NCI-H524 treated with DMSO at 0.1 percent for 48 hours (cell line): ENCODE data around the gene CH25H.

Experiments used
- DNase-seq: peaks from one replicate; lab custom pipeline; 2025; lab: John Stamatoyannopoulos, UW

The CH25H gene

GRCh38 chr10:89228962-89229361 is 21.8 kb upstream of the CH25H start:
- no peak for DNase-seq

GRCh38 chr10:89228146-89228545 is 21.0 kb upstream of the CH25H start:
- DNase-seq = no peak

- DNase-seq = no peak
These were observed 19.8 kb upstream of the CH25H start for GRCh38 chr10:89226891-89227290.

GRCh38 chr10:89224739-89225443 is 17.8 kb upstream of the CH25H start:
- DNase-seq = no peak

- DNase-seq = no peak
These were observed 14.8 kb upstream of the CH25H start for GRCh38 chr10:89221919-89222318.

GRCh38 chr10:89219513-89220218 is 12.5 kb upstream of the CH25H start:
- no peak for DNase-seq

GRCh38 chr10:89217057-89217990 is 10.2 kb upstream of the CH25H start:
- no peak for DNase-seq

GRCh38 chr10:89216056-89216455 is 8.9 kb upstream of the CH25H start:
- no peak for DNase-seq

- DNase-seq = no peak
These were observed 8.4 kb upstream of the CH25H start for GRCh38 chr10:89215511-89215910.

GRCh38 chr10:89214566-89215165 is 7.5 kb upstream of the CH25H start:
- DNase-seq = no peak

GRCh38 chr10:89213191-89213808 is 6.2 kb upstream of the CH25H start:
- DNase-seq = no peak

- DNase-seq = no peak
These were observed 3.8 kb upstream of the CH25H start for GRCh38 chr10:89210794-89211425.

- DNase-seq = no peak
These were observed 2.6 kb upstream of the CH25H start for GRCh38 chr10:89209718-89210117.

- DNase-seq = no peak
These were observed 859 bp upstream of the CH25H start for GRCh38 chr10:89207801-89208551.

GRCh38 chr10:89206402-89207180 is 526 bp downstream of the CH25H start:
- no peak for DNase-seq

- no peak for DNase-seq
These were observed 2.4 kb downstream of the CH25H start for GRCh38 chr10:89204621-89205185.

GRCh38 chr10:89203237-89203636 is 3.9 kb downstream of the CH25H start:
- DNase-seq = no peak

- no peak for DNase-seq
These were observed 5.1 kb downstream of the CH25H start for GRCh38 chr10:89202033-89202425.

- DNase-seq = no peak
These were observed 5.6 kb downstream of the CH25H start for GRCh38 chr10:89201345-89202032.
